ENCODE measurements around the gene C5orf63. TPM values are rescaled to one million over a fixed set of nuclear protein-coding genes. Genes with fewer than 3 reads are reported as not detected.

Gene C5orf63
- total and polyA plus RNA-seq, 4 donors = 2.1 to 6.4 (median 3.8) TPM

- Histone ChIP-seq H3K9ac (ENCODE audit: low read depth in 1 of 2, low read length in 2 of 2) (no peak overlapping the region), H3K4me3 (ENCODE audit: low read depth in 1 of 3, low read length in 3 of 3) (no peak overlapping the region), H3K36me3 (ENCODE audit: control insufficient read depth in 4 of 4, insufficient read depth in 3 of 4, low read depth in 1 of 4, low read length in 3 of 4) (no peaks in the 10 kb centered on the region), H3K27ac (ENCODE audit: low read depth in 1 of 2, low read length in 2 of 2) (no peak overlapping the region), H3K27me3 (ENCODE audit: control insufficient read depth in 4 of 4, insufficient read depth in 4 of 4, low read length in 3 of 4) (no peaks in the 10 kb centered on the region), H3K9me3 (ENCODE audit: control insufficient read depth in 4 of 4, low read length in 3 of 4) (no peaks in the 10 kb centered on the region), H3K4me1 (ENCODE audit: control insufficient read depth in 4 of 4, insufficient read depth in 4 of 4, low read length in 3 of 4) (no peaks in the 10 kb centered on the region)
- DNase-seq (ENCODE audit: low spot score) = no peak
- TF ChIP-seq SP1 (IDR thresholded peaks at IDR 0.05) (no peak), NR2F2 (IDR thresholded peaks at IDR 0.05) (no peak), HNF4G (IDR thresholded peaks at IDR 0.05) (no peak), ZBTB33 (IDR thresholded peaks at IDR 0.05) (no peak)
- TF ChIP-seq, protein P1, sequence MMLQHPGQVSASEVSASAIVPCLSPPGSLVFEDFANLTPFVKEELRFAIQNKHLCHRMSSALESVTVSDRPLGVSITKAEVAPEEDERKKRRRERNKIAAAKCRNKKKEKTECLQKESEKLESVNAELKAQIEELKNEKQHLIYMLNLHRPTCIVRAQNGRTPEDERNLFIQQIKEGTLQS (IDR thresholded peaks at IDR 0.05) = no peak
- 70% methylated on average over 9 of the region's 9 CpGs for WGBS
Observed at GRCh38 chr5:127040796-127041520, 32.3 kb downstream of the C5orf63 start.

DNA sequence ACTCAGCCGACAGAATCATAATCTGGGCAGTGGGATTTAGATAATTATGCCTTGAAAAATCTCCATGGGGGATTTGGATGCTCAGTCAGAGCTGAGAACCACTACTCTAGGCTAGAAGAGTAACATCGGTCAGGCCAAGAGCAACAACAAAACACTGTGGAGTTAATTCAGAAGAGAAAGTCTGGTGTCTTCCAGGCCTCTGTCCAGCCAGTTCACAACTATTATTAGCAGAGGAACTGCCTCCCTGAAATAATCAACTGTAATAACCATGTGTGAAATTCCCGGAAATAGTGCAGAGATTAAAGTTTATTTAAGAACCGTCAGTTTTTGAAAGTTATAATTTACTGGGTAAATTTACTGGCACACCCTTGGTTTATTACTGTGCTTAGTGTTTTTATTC lies 34.8 kb downstream of the C5orf63 start:
- Histone ChIP-seq H3K9ac (ENCODE audit: low read depth in 1 of 2, low read length in 2 of 2) (no peak overlapping the region), H3K36me3 (ENCODE audit: control insufficient read depth in 4 of 4, insufficient read depth in 3 of 4, low read depth in 1 of 4, low read length in 3 of 4) (no peaks in the 10 kb centered on the region), H3K27ac (ENCODE audit: low read depth in 1 of 2, low read length in 2 of 2) (no peak overlapping the region), H3K27me3 (ENCODE audit: control insufficient read depth in 4 of 4, insufficient read depth in 4 of 4, low read length in 3 of 4) (no peaks in the 10 kb centered on the region), H3K4me1 (ENCODE audit: control insufficient read depth in 4 of 4, insufficient read depth in 4 of 4, low read length in 3 of 4) (no peaks in the 10 kb centered on the region), H3K9me3 (ENCODE audit: control insufficient read depth in 4 of 4, low read length in 3 of 4) (no peaks in the 10 kb centered on the region), H3K4me3 (ENCODE audit: low read depth in 1 of 3, low read length in 3 of 3) (no peak overlapping the region)
- DNase-seq (ENCODE audit: low spot score) = no peak
- 68% methylated on average over 4 of the region's 4 CpGs for WGBS
- TF ChIP-seq, protein P1 (IDR thresholded peaks at IDR 0.05) = no peak
- TF ChIP-seq GABPA (IDR thresholded peaks at IDR 0.05 in 1 of 2, conservative IDR thresholded peaks at IDR 0.05 in 1 of 2) (no peak), CTCF (IDR thresholded peaks at IDR 0.05; ENCODE audit: low read depth, low read length, missing input control) (no peak), ZBTB33 (IDR thresholded peaks at IDR 0.05) (no peak), NR2F2 (IDR thresholded peaks at IDR 0.05) (no peak), SP1 (IDR thresholded peaks at IDR 0.05) (no peak), JUND (IDR thresholded peaks at IDR 0.05) (no peak), EGR1 (IDR thresholded peaks at IDR 0.05; ENCODE audit: low read depth in 2 of 2) (no peak), FOXA2 (IDR thresholded peaks at IDR 0.05) (no peak), YY1 (IDR thresholded peaks at IDR 0.05) (no peak), RXRA (IDR thresholded peaks at IDR 0.05) (no peak)
- TF ChIP-seq, protein P2, sequence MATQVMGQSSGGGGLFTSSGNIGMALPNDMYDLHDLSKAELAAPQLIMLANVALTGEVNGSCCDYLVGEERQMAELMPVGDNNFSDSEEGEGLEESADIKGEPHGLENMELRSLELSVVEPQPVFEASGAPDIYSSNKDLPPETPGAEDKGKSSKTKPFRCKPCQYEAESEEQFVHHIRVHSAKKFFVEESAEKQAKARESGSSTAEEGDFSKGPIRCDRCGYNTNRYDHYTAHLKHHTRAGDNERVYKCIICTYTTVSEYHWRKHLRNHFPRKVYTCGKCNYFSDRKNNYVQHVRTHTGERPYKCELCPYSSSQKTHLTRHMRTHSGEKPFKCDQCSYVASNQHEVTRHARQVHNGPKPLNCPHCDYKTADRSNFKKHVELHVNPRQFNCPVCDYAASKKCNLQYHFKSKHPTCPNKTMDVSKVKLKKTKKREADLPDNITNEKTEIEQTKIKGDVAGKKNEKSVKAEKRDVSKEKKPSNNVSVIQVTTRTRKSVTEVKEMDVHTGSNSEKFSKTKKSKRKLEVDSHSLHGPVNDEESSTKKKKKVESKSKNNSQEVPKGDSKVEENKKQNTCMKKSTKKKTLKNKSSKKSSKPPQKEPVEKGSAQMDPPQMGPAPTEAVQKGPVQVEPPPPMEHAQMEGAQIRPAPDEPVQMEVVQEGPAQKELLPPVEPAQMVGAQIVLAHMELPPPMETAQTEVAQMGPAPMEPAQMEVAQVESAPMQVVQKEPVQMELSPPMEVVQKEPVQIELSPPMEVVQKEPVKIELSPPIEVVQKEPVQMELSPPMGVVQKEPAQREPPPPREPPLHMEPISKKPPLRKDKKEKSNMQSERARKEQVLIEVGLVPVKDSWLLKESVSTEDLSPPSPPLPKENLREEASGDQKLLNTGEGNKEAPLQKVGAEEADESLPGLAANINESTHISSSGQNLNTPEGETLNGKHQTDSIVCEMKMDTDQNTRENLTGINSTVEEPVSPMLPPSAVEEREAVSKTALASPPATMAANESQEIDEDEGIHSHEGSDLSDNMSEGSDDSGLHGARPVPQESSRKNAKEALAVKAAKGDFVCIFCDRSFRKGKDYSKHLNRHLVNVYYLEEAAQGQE (IDR thresholded peaks at IDR 0.05) = no peak

All from liver (tissue), 9 donors.